Measurements from ENCODE around the gene DOC2A. TPM values are rescaled to one million over a fixed set of nuclear protein-coding genes. Genes with fewer than 3 reads are reported as not detected.

DOC2A gene
- total and polyA plus RNA-seq, 10 of the 15 experiments (the other 5 are each of a cell fraction or from before 2014, with no cell fraction given): 0.06 to 0.17 (median 0.12) TPM; not detected in 6

DNA sequence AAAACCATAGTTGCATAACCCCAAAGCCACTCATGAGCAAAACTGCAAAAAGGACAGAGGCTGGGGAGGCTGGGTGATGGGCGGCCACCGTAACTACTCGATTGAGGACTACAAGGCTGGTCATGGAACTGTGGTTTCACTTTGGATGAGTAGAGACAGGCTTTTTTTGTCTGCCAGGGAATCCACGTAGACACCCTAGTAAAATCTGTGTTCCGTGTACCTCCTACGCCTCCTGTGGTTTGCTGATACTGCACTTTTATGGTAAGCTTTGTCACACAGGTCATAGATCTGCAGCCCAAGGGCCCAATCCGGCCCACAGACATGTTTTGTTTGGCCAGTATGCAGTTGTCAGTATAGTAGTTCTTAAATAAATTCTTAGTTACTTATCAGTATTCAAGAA lies 22.4 kb upstream of the DOC2A start (continued):
- no peak for TF ChIP-seq TCF3 (IDR thresholded peaks at IDR 0.05; ENCODE audit: borderline replicate concordance, insufficient read depth, low read depth, low read length)
- TF ChIP-seq PKNOX1 (IDR thresholded peaks at IDR 0.05): peak; percentile 16; the same call in 1 of the 2 replicates
- TF ChIP-seq NR2F1 (conservative IDR thresholded peaks at IDR 0.05): no peak
- TF ChIP-seq, protein P1, sequence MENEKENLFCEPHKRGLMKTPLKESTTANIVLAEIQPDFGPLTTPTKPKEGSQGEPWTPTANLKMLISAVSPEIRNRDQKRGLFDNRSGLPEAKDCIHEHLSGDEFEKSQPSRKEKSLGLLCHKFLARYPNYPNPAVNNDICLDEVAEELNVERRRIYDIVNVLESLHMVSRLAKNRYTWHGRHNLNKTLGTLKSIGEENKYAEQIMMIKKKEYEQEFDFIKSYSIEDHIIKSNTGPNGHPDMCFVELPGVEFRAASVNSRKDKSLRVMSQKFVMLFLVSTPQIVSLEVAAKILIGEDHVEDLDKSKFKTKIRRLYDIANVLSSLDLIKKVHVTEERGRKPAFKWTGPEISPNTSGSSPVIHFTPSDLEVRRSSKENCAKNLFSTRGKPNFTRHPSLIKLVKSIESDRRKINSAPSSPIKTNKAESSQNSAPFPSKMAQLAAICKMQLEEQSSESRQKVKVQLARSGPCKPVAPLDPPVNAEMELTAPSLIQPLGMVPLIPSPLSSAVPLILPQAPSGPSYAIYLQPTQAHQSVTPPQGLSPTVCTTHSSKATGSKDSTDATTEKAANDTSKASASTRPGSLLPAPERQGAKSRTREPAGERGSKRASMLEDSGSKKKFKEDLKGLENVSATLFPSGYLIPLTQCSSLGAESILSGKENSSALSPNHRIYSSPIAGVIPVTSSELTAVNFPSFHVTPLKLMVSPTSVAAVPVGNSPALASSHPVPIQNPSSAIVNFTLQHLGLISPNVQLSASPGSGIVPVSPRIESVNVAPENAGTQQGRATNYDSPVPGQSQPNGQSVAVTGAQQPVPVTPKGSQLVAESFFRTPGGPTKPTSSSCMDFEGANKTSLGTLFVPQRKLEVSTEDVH (IDR thresholded peaks at IDR 0.05; ENCODE audit: low read depth, partially characterized antibody): no peak
- TF ChIP-seq CEBPZ (IDR thresholded peaks at IDR 0.05; ENCODE audit: low read depth, low read length): no peak
- TF ChIP-seq EED (IDR thresholded peaks at IDR 0.05; ENCODE audit: low read depth): no peak
- no peak for TF ChIP-seq RCOR1 (conservative IDR thresholded peaks at IDR 0.05; ENCODE audit: low read depth, low read length)
- TF ChIP-seq ZNF24 (IDR thresholded peaks at IDR 0.05): no peak

Measured in GM12878 (cell line).